T-helper 2 cell treated with Interferon-gamma antibody and Interleukin-4, amounts not matched to agents 5 μg/mL and 100 μg/mL, for 36 hours (primary cell): ENCODE results near the gene SSTR3.
"Not testable (repeated sequence)": the region's sequence is repeated elsewhere in the genome, so short reads cannot be mapped to it uniquely, and the experiment has no call there.

Experiments
- DNase-seq: peaks from one replicate; pipeline ENCODE4 v3.0.0; 2021; ENCODE audit warnings: low spot score
- H3K27ac Mint-ChIP-seq: one replicate; pipeline ENCODE4 v1.8.0; 2021; ENCODE audit warnings: mild to moderate bottlenecking, mixed read lengths
- H3K27me3 Mint-ChIP-seq: one replicate; pipeline ENCODE4 v1.8.0; 2021; ENCODE audit warnings: low read depth, mixed read lengths
- H3K36me3 Mint-ChIP-seq: one replicate; pipeline ENCODE4 v1.8.0; 2021; ENCODE audit warnings: low read depth, mixed read lengths
- H3K4me1 Mint-ChIP-seq: one replicate; pipeline ENCODE4 v1.8.0; 2021; ENCODE audit warnings: low read depth, mixed read lengths
- H3K4me3 Mint-ChIP-seq: one replicate; pipeline ENCODE4 v1.8.0; 2022; ENCODE audit warnings: mild to moderate bottlenecking, moderate library complexity, mixed read lengths
- H3K9me3 Mint-ChIP-seq: one replicate; pipeline ENCODE4 v1.8.0; 2021; ENCODE audit warnings: mixed read lengths

Gene SSTR3

GRCh38 chr22:37212174-37212906 lies at the start of gene SSTR3:
TSS of gene SSTR3 (minus strand) at chr22:37212477. CDS start at chr22:37207803, 4,674 bp downstream.
- H3K27me3 Mint-ChIP-seq, result no peaks in the 10 kb centered on the region
- no peak within 1 kb of the TSS for H3K4me3 Mint-ChIP-seq
- no peak for DNase-seq
- no peaks in the 10 kb centered on the region for H3K36me3 Mint-ChIP-seq
- H3K4me1 Mint-ChIP-seq, result peaks cover 13% of the 10 kb centered on the region
- H3K9me3 Mint-ChIP-seq, result no peaks in the 10 kb centered on the region
- H3K27ac Mint-ChIP-seq, result no peak within 1 kb of the TSS

DNA sequence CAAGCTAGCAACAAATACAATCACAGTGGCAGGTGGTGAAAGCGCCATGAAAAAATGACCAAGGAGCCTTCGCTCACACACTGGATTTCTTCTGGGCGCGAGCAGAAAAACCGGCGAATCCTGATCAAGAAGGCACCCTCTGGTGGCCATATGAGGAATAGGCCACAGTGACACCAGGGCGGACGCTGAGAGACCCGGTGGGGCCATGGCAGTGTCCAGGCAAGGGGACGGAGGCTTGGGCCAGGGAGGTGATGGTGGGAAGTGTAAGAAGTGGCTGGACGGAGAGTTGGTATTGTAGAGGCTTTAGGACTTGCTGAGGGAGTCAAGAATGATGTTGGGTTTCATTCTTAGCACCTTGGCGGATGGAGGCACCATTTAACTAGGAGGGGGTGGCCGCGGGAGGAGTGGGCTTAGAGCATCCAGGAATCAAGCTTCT lies 48.6 kb upstream of the SSTR3 start:
- Mint-ChIP-seq H3K9me3 (peaks cover 13% of the 10 kb centered on the region), H3K36me3 (peaks cover 7% of the 10 kb centered on the region), H3K4me3 (no peak overlapping the region), H3K27me3 (peaks cover 5% of the 10 kb centered on the region), H3K27ac (peak overlapping the region; percentile 33), H3K4me1 (peaks cover 21% of the 10 kb centered on the region)
- no peak for DNase-seq

GRCh38 chr22:37260155-37260795 lies 48.0 kb upstream of the SSTR3 start:
- no peak overlapping the region for H3K4me3 Mint-ChIP-seq
- DNase-seq, result no peak
- H3K4me1 Mint-ChIP-seq, result peaks cover 24% of the 10 kb centered on the region
- peaks cover 7% of the 10 kb centered on the region for H3K36me3 Mint-ChIP-seq
- peaks cover 10% of the 10 kb centered on the region for H3K27me3 Mint-ChIP-seq
- no peak overlapping the region for H3K27ac Mint-ChIP-seq
- peaks cover 13% of the 10 kb centered on the region for H3K9me3 Mint-ChIP-seq

GRCh38 chr22:37259540-37260029 lies 47.3 kb upstream of the SSTR3 start:
- peaks cover 10% of the 10 kb centered on the region for H3K27me3 Mint-ChIP-seq
- H3K9me3 Mint-ChIP-seq, result peaks cover 11% of the 10 kb centered on the region
- H3K4me1 Mint-ChIP-seq, result peaks cover 30% of the 10 kb centered on the region
- H3K36me3 Mint-ChIP-seq, result peaks cover 4% of the 10 kb centered on the region
- peak overlapping the region; percentile 3 for H3K27ac Mint-ChIP-seq
- peak overlapping the region; percentile 21 for H3K4me3 Mint-ChIP-seq
- no peak for DNase-seq

DNA sequence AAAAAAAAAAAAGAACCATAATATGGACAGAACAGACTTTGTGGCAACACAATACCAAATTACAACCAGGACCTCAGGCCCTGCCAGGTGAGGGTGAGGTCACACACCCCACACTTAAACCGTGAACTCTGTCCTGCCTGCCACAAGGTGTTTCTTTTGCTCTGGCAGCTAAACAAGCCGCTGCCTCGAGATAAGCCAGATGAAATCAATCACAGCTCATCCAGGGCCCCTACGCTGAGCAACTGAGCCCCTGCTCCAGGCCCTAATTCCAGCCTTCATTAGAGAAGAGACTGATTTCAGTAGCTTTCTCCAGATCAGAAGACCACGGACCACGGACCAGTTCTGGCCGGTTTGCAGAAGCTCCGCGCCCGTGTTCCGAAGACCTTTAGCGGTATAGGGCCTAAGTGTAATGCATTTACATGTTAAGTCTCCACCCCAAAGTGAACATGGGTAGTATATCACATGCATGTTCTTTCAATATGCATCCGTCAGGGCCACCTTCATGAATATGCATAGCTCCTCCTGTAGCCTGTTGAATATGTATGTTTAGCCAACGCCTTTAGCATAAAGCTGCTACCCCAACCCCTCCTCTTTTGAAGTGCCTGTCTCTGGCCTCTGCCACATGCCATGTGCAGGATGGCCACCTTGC lies 46.6 kb upstream of the SSTR3 start:
- no peak for DNase-seq
- Mint-ChIP-seq H3K4me3 (no peak overlapping the region), H3K4me1 (peaks cover 33% of the 10 kb centered on the region), H3K27ac (no peak overlapping the region), H3K9me3 (peaks cover 4% of the 10 kb centered on the region), H3K36me3 (no peaks in the 10 kb centered on the region), H3K27me3 (peaks cover 10% of the 10 kb centered on the region)

DNA sequence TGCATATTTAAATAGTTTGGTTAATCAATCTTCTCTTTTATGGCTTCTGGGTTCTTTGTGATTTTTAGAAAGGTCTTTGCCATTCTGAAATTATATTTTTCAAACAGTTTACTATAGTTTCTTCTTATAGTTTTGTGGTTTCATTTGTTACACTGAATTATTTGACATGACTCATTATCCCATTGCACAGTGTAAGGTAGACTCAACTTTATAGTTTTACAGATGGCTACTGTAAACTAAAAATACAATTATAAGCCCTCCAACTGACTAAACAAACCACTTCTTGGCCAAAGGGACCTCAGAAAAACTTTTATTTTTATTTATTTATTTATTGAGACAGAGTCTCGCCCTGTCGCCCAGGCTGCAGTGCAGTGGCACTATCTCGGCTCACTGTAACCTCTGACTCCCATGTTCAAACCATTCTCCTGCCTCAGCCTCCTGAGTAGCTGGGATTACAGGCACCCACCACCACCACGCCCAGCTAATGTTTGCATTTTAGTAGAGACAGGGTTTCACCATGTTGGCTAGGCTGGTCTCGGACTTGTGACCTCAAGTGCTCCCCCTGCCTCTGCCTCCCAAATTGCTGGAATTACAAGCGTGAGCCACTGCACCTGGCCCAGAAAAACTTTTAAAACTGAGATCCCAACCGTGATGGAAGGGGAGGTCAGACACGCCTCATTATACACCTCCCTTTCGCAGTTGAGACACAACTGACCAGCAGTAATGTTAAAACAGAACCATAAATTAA lies 45.9 kb upstream of the SSTR3 start:
- Mint-ChIP-seq H3K27me3 (peaks cover 10% of the 10 kb centered on the region), H3K27ac (no peak overlapping the region), H3K4me1 (peaks cover 33% of the 10 kb centered on the region), H3K4me3 (no peak overlapping the region), H3K36me3 (no peaks in the 10 kb centered on the region), H3K9me3 (no peaks in the 10 kb centered on the region)
- no peak for DNase-seq

GRCh38 chr22:37256075-37256726 lies 43.9 kb upstream of the SSTR3 start:
- DNase-seq, result no peak
- Mint-ChIP-seq H3K36me3 (no peaks in the 10 kb centered on the region), H3K9me3 (no peaks in the 10 kb centered on the region), H3K27ac (no peak overlapping the region), H3K27me3 (peaks cover 7% of the 10 kb centered on the region), H3K4me1 (peaks cover 34% of the 10 kb centered on the region), H3K4me3 (no peak overlapping the region)

DNA sequence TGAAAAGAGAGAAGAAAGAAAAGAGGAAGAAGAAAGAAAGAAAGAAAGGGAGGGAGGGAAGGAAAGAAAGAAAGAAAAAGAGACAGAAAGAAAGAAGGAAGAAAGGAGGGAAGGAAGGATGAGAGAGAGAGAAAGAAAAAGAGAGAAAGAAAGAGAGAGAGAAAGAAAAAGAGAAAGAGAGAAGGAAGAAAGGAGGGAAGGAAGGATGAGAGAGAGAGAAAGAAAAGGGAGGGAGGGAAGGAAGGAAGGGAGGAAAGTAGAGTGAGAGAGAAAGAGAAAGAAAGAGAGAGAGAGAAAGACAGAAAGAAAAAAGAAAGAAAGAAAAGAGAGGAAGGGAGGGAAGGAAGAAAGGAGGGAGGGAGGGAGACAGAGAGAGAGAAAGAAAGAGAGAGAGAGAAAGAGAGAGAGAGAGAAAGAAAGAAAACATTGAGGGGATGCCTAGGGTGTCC lies 43.3 kb upstream of the SSTR3 start:
- peaks cover 5% of the 10 kb centered on the region for H3K27me3 Mint-ChIP-seq
- H3K36me3 Mint-ChIP-seq, result no peaks in the 10 kb centered on the region
- H3K4me3 Mint-ChIP-seq, result no peak overlapping the region
- no peak for DNase-seq
- peak overlapping the region; percentile 66 for H3K27ac Mint-ChIP-seq
- peaks cover 29% of the 10 kb centered on the region for H3K4me1 Mint-ChIP-seq
- H3K9me3 Mint-ChIP-seq, result no peaks in the 10 kb centered on the region

GRCh38 chr22:37254867-37255233 lies 42.6 kb upstream of the SSTR3 start:
- H3K4me1 Mint-ChIP-seq, result peaks cover 26% of the 10 kb centered on the region
- no peak overlapping the region for H3K4me3 Mint-ChIP-seq
- H3K27me3 Mint-ChIP-seq, result peaks cover 5% of the 10 kb centered on the region
- no peak overlapping the region for H3K27ac Mint-ChIP-seq
- no peak for DNase-seq
- no peaks in the 10 kb centered on the region for H3K9me3 Mint-ChIP-seq
- H3K36me3 Mint-ChIP-seq, result no peaks in the 10 kb centered on the region

- no peaks in the 10 kb centered on the region for H3K9me3 Mint-ChIP-seq
- DNase-seq, result no peak
- peaks cover 5% of the 10 kb centered on the region for H3K27me3 Mint-ChIP-seq
- no peak overlapping the region for H3K4me3 Mint-ChIP-seq
- H3K4me1 Mint-ChIP-seq, result peaks cover 21% of the 10 kb centered on the region
- no peaks in the 10 kb centered on the region for H3K36me3 Mint-ChIP-seq
- no peak overlapping the region for H3K27ac Mint-ChIP-seq
These were observed 42.1 kb upstream of the SSTR3 start for GRCh38 chr22:37254209-37254866.

- H3K9me3 Mint-ChIP-seq, result no peaks in the 10 kb centered on the region
- H3K4me1 Mint-ChIP-seq, result peaks cover 18% of the 10 kb centered on the region
- H3K4me3 Mint-ChIP-seq, result no peak overlapping the region
- H3K27ac Mint-ChIP-seq, result no peak overlapping the region
- H3K36me3 Mint-ChIP-seq, result no peaks in the 10 kb centered on the region
- peaks cover 5% of the 10 kb centered on the region for H3K27me3 Mint-ChIP-seq
- DNase-seq, result no peak
These were observed 40.9 kb upstream of the SSTR3 start for GRCh38 chr22:37253126-37253660.

DNA sequence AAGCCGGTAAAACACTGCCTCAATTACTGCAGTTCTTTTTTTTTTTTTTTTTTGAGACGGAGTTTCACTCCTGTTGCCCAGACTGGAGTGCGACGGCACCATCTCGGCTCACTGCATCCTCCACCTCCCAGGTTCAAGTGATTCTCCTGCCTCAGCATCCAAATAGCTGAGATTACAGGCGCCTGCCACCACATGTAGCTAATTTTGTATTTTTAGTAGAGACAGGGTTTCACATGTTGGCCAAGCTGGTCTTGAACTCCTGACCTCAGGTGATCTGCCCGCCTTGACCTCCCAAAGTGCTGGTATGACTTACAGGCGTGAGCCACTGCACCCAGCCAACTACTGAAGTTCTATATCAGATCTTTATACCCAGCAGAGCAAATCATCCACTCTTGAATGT lies 39.6 kb upstream of the SSTR3 start:
- H3K9me3 Mint-ChIP-seq, H3K4me3 Mint-ChIP-seq, H3K27me3 Mint-ChIP-seq, H3K36me3 Mint-ChIP-seq, H3K27ac Mint-ChIP-seq, DNase-seq: not testable (repeated sequence)
- H3K4me1 Mint-ChIP-seq, result peaks cover 15% of the 10 kb centered on the region

GRCh38 chr22:37249986-37250385 lies 37.7 kb upstream of the SSTR3 start:
- H3K4me3 Mint-ChIP-seq, result no peak overlapping the region
- no peaks in the 10 kb centered on the region for H3K36me3 Mint-ChIP-seq
- H3K4me1 Mint-ChIP-seq, result peaks cover 12% of the 10 kb centered on the region
- no peaks in the 10 kb centered on the region for H3K9me3 Mint-ChIP-seq
- no peak for DNase-seq
- no peaks in the 10 kb centered on the region for H3K27me3 Mint-ChIP-seq
- no peak overlapping the region for H3K27ac Mint-ChIP-seq
